GM18873 (cell line): ENCODE measurements around the gene PCDH9.

Experiments
- ATAC-seq: cut with Tn5 transposase; IDR thresholded peaks from one replicate; pipeline ENCODE4 v1.9.1; 2021; ENCODE audit warnings: mild to moderate bottlenecking, moderate library complexity, moderate number of reproducible peaks; ENCODE audit not compliant: unreplicated experiment, low FRiP score

PCDH9 gene

DNA sequence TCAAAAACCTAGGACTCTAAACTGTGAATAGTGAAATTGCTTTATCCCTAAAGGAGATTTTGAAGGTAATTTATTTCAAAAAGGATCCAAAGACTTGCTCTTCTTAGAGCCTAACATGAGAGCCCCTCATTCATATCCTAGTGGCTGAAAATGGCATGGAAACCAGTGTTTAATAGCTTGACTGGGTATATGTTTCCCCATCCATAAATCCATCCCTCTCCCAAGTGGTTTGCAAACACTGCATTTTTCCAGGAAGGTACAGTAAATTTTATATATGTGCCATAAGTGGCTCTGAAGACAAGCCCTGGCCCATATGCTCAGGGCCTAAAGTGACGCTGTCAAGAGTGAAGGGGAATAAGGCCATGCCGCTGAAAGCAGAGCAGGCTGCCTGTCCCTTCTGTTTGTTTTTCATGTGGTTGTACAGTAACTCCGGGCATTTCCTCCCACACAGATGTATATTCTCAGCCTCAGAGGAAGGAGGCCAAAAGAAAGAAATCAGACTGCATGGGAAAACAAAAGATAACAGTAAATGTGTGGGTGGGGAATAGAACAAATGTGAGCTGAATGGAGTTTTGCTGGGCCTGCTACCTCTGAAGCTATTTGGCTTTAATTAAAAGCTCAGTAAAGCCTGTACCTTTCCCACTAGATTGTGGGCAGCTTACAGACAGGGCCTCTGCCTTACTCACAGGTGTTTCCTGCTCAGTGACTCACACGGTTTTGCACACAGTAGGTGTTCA, 181.9 kb downstream of the PCDH9 start:
- no peak for ATAC-seq

DNA sequence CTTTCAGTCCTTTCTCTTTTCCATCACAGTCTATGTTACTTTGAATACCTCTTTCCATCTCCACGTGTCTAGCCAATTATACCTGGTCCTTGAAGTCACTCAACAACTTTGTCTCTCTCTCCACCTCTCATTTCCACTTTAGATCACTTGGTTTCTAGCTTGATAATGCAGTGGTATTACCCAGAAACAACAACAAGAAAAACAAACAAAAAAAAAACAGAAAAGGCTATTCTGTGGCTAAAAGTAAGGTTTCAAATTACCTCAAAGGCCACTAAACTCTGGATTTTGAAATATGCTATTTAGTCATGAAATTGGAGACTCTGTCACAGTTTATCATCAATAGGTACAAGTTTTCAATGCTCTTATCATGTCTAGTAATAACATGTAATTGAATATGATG, 184.8 kb downstream of the PCDH9 start:
- ATAC-seq, result no peak

DNA sequence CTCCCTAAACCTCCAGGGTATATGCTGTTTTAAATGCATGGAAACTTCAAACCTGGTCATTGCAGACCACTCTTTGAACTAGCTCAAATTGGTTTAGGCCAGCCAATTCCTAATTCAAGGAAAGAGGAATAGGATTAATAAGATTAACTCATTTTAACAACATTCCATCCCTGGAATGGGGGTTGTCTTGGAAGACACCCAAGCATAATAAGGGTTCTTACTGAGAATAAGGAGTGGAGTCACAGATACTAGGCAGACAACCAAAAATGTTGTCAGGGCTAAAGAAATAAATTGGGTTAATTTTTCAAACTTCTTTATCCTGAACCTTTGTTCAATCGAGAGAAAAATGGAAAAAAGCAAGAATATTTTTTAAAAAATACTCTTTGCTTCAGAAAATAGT, 186.2 kb downstream of the PCDH9 start:
- ATAC-seq, result no peak

DNA sequence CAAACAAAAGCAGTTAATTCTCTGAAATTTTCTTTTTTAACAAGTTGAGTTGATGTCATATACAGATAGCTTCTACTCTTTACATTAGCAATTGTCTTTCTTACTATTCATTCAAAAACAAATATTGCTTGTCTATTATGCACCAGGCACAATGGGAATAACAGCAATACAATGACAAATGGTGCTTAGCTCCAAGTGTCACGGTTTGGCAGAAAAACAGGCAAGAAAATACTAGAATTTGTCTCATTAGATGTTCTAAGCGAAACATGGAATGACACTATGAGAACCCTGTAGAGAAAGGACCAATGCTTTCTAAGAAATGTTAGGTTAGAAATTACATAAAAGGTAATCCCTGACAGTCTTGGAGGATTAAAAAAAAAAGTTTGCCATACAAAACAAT, 187.6 kb downstream of the PCDH9 start:
- ATAC-seq, result no peak

DNA sequence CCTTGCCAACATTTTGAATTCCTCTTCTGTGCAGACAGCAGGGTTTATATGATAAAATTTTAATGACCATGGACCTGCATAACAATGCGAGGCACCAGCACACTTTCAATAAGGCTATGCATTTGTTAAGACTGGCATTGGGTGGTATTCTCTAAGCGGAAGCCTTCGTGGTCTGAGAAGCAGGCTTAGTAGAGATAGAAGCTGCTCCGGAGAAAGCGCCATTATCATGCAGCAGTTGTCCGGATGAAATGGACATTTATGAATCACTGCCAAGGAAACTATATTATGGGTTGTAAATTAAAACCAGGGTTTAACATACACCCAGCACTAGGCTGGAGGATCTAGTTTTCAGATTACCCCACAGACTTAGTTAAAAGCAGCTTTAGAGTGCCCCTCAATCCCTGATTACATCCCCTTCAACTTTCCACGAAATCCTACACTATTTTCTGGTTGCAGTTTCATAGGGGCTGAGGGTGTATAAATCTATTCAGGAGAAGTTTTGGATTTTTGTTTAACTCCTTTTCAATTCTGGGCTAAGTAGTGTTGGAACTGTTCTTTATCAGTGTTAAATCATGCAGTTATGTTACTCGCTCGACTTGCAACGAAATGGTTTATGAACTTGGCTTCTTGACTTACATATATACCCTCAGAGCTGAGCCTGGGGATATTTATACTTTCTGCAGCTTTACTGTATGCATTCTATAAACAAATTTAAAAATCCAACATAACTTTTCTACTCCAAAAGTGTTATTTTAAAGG, 193.3 kb downstream of the PCDH9 start:
- ATAC-seq, result no peak

DNA sequence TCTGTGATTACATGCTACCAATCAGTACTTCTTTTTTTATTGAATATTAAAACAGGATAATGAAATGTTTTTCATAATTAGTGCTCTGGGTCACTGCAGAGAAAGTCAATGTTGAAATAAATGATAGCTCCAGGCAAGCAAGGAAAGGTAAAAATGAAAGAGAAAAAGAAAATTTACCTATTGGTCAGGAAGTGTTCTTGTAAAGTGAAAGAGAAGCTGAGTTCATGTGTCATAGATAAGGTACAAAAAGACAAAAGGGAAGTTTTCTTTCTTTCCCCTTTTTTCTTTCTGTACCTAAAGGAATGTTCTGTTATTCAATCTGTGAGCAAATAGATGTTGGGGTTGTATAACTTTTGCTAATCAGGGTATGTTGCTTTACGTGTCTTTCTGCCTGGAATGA, 197.0 kb downstream of the PCDH9 start:
- no peak for ATAC-seq

DNA sequence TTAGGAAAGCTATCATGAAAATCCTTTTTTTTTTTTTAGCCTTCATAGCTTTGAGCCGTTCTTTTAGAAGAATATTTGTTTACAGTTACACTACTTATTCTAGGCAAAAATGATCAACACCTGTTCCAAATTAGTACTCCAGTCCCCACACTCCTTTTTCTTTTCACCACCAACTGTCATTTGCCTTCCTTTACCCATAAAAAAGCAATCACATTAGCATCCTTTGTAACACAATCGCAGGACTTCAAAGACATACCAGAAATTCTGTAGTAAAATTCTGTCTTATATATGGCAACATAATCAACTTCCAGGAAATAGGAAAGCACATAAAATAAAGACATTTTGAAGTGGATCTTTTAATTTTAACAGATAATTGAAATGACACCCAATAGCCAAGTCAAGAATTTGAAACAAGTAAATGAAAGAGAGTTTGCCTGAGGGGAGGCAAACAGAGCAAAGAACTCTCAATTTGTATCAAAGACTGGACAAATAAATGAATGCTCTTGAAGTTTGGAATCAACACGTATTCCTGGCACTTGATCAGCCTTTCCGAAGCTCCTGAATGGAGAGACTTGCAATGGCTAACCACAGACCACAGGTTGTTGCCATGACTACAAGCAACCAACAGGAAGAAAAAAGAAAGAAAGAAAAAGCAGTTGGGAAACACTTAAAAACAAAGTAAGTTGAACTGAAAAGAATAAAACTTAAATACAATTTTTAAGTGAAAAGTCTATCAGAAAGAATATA, 206.8 kb downstream of the PCDH9 start:
- ATAC-seq, result no peak

DNA sequence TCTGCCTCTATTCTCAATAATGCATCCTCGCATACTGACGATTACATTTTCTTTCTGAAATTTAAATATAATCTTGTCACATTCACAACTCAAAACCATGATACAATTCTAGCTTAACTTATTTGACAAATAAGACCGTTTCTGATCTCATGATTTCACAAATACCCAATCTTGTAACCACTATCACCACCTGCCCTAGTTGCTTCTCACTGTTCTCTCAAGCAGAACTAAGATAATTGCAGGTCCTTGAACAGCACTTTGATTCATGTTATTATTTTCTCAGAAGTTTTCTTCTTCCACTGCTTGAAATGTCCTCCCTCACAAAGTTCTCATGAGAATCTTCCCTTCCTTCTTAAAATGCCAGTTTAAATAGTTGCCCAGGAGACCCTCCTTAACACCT, 211.4 kb downstream of the PCDH9 start:
- no peak for ATAC-seq

DNA sequence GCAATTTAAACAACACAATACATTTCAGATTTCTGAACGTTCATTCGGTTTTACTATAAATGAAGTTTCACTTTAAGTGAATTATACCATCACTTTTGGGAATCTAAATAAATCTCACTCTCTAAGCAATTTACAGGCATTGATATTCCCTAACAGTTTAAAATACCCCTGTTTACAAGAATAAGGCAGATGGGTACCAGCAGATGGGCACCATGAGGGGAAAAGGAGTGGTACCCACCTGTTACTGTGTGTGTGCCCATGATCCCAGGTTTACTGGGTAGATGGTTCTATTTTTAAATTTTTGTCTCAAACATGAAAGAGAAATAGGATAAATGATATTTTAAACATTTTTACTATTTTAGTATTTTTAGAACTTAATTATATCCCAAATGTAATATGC, 212.9 kb downstream of the PCDH9 start:
- no peak for ATAC-seq

DNA sequence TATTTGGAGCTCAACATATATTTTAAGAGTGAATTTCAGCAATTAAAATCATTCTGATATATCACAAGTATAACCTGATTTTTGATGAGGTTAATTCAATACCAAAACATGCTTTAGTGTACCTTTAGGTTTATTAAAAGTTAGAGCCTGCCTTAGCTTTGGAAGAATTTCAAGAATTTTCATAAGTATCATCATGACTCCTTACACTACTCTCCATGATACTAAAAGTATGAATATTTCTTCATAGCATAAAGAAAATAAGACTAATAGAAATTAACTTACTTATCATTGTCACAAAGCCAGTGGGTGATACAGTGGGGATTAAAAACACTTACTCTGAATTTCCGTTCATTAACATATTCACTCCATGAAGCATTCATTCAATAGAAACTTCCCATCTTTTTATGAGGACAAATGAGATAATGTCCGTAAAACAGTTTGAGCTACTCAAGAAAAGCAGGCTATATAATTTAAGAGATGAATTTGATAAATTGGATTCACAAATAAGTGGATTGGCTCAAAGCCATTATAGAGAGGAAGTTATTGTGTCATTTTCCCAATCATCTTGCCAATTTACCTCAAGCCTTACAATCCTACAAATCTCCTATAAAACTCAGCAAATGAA, 214.0 kb downstream of the PCDH9 start:
- no peak for ATAC-seq

DNA sequence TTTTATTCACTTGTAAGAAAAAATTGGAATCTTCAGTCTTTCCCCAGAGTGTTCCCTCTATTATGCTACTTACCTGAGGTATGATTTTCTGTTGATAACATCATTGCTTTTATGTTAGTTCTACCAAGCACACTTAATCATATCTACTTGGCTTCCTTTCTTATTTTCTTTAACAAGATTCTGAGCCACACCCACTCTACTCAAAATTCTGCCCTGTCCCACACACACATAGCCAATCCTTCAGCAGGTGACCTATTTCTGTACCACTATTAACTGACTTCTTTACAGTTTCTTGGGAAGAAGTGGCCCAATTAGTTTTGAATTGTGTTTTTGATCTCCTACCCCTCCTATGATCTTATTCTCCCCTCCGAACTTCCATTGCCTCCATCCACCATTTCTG, 215.7 kb downstream of the PCDH9 start:
- ATAC-seq, result no peak

DNA sequence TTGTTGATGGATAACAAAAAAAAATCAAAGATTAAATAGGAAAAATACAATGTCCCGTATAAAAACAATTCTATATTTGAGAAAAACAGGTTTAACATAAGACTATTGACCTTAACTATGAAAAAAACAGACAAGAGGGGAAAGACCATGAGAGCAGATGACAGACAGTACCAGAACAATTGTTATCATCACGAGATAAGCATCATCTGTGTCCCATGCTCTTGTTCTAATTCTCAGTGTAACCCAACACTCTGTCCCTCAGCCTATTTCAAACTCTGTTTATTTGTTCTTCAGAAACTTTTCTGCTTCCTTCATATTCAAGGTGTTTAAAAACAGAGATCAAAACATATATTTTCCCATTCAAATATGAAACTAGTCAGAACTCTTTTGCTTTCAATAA, 216.4 kb downstream of the PCDH9 start:
- ATAC-seq, result no peak

DNA sequence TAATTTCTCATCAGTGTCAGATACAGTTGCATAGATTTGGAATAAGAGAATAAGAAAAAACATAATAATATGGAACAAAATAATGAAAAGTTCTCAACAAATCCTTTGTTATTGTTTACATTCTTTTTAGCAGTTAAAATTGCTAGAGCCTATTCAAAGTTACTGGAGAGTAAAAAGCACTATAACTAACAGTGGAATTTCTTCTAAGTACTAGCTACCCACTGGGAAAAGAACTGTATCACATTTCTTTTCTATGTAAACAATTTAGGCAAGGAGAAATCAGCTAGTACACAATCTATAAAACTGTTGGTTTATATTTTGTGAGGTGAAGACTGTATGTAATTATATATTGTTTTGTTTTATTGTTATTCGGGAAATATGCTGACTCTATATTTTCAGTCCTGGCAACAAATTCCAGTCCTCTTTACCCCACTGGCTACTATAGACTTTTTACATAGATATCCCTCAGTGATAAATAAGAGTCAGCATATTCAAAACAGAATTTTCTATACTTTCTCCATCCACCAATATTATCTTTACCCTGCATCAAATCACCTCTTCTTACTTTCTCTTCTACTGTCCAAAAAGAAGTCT, 222.0 kb downstream of the PCDH9 start:
- no peak for ATAC-seq

DNA sequence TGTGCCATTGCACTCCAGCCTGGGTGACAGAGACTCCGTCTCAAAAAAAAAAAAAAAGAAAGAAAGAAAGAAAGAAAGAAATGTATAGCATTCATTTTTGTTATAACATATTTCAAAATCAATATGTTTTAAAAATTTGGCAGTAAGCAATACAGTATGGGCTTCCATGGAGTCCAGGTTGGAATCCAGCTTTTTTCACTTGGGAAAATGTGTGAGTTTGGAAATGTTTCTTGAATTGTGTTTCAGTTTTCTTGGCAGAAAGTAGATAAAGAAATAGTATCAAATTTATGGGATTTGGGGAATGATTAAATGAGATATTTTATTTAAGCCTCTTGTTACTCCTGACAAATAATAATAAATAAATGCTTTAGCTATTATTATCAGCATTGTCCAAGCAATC, 225.6 kb downstream of the PCDH9 start:
- no peak for ATAC-seq

DNA sequence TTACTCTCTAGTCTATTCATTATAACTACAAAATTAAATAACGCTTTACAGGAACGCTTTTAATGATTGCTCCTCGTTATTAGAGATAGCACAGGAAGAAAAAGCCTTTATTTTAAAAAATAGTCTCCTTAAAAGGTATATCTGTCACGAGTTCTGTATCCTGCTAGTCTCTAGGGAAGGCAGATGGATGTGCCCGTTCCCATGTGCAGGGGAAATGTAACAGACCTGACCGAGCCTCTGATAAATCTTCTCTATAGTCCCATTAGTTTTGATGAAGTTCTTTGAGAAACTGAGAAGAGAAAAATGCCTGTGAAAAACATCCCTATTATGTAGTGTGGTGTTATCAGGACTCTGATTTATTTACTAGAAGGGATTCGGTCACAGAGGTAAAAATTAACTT, 226.4 kb downstream of the PCDH9 start:
- no peak for ATAC-seq

DNA sequence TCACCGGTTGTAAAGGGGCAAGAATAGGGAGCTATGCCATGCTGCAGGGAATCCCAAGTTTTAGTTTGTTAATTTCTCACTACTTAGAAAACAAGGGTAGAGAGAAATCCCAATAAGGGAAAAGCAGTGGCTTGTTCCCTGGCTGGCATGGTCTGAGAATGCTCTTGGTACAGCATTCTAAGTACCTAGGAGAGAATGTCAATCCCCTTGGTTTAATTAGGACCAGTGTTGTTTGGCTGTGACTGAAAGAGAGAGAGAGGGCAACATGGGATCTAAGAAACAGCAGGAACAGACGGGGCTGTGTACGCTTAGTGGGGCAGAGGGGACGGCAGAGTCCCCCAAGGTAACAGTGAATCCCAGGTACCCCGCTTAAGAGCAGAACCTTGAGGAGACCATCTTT, 228.8 kb downstream of the PCDH9 start:
- ATAC-seq, result no peak

DNA sequence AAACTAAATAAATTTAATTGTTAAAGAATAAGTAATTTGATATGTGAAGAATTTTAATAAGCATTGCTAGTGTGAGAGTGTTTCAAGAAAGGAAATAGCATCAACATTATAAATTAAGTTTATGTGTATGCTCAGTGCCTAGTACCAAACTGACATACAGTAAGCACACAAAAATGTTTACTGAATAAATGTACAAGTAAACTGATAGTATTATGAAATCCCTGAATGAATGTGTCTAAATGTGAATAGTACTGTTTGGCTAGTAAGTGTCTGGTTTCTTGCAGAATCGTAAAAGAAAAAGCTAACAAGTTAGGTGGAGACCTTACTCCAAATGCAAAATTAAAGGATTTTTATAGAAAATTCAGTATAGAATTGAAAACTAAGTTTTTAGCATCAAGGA, 233.6 kb downstream of the PCDH9 start:
- no peak for ATAC-seq

DNA sequence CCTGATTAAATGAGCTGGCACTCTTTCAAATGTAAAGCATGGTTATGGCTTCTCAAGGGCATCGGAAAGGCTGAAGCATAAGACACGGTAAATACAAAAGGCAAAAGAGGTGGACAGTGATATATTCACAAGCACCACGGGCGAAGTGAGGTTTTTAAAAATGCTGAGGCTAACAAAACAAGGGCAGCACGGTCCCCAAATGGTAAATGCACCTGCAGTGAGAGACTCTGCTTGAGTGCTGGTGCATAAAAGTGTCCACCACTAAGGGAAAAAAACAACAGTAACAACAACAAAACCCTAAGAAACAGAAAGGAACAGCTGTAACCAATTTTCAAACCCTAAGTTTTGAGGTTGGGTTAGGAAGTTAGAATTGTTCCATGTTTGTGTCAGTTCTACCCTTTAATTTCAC, 234.9 kb downstream of the PCDH9 start:
- no peak for ATAC-seq

DNA sequence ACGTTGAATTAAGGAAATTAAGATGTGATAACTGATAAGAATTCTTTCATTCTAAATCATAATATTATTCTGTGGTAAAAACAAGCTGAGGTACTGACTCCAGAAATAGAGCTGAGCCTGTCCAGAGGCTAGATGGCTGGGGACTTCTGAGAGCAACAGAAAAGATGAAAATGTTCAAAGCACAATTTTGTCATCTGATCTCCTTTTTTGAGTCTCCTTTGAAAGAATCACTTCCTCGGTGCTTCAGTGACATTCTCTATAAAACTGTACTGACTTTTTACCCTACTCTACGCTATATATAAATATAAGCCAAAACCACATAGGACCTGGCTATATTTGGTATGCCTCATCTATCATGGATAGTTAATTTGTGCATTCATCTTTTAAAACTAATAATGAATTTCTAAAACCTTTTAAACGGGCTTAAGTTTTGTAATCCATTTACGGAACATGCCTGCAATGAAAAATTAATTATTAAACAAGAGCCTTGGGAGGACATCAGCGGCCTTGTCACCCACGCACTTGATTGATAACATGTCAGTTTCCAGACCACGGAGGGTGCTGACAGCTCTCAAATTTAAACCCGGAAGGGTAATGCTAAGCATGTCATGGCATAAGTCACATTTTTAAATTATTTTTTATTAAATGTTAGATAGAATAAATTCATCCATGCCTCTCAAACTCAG, 235.5 kb downstream of the PCDH9 start:
- ATAC-seq, result no peak

DNA sequence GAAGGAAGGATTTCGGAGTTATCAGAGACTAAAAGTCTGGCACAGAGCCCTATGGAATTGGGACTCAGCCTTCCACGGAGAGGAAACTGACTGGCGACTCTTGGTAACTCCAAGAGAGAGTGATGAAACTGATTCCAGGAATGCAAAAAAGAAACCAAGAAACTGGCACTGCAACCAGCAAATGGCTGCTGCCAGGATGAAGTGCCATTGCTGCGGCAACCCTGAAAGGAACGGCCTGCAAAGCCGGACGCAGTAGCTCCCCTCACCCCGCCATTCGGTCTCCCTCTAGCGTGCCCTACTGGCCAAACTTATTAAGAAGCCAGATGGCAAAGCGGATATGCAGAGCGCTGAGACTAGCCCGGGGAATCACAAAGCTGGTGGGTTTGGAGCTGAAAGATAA, 236.0 kb downstream of the PCDH9 start:
- no peak for ATAC-seq
